Liver (tissue), 9 donors: ENCODE data around the gene ING5. TPM values are rescaled to one million over a fixed set of nuclear protein-coding genes. Genes with fewer than 3 reads are reported as not detected.

Experiments used
- DNase-seq: peaks from one replicate; pipeline ENCODE4 v3.0.0-alpha.2; 2017; ENCODE audit warnings: low spot score
- H3K27ac ChIP-seq, 2 donors: one replicate each; pipeline ENCODE4 v1.7.0; 2013; ENCODE audit warnings: inconsistent platforms in 2 of 2, low read length in 2 of 2, control low read depth in 1 of 2, low read depth in 1 of 2, mild to moderate bottlenecking in 1 of 2
- H3K27me3 ChIP-seq, 4 donors: one replicate each; pipeline versions ENCODE4 v1.6.1 to v1.7.0; 2013; ENCODE audit warnings: low read length in 3 of 4, inconsistent platforms in 1 of 4, mild to moderate bottlenecking in 1 of 4, moderate library complexity in 1 of 4; ENCODE audit not compliant: control insufficient read depth in 4 of 4, insufficient read depth in 4 of 4
- H3K36me3 ChIP-seq, 4 donors: one replicate each; pipeline versions ENCODE4 v1.6.1 to v1.7.0; 2013; ENCODE audit warnings: low read length in 3 of 4, mild to moderate bottlenecking in 3 of 4, low read depth in 1 of 4, moderate library complexity in 1 of 4; ENCODE audit not compliant: control insufficient read depth in 4 of 4, insufficient read depth in 3 of 4
- H3K4me1 ChIP-seq, 4 donors: one replicate each; pipeline versions ENCODE4 v1.6.1 to v1.7.0; 2013; ENCODE audit warnings: low read length in 3 of 4, mild to moderate bottlenecking in 3 of 4, moderate library complexity in 1 of 4; ENCODE audit not compliant: control insufficient read depth in 4 of 4, insufficient read depth in 4 of 4
- H3K4me3 ChIP-seq, 3 donors: one replicate each; pipeline versions ENCODE4 v1.6.1 to v1.7.0; 2013; ENCODE audit warnings: low read length in 3 of 3, control low read depth in 1 of 3, low read depth in 1 of 3, mild to moderate bottlenecking in 1 of 3
- H3K9ac ChIP-seq, 2 donors: one replicate each; pipeline ENCODE4 v1.7.0; 2013; ENCODE audit warnings: low read length in 2 of 2, mild to moderate bottlenecking in 2 of 2, moderate library complexity in 2 of 2, control low read depth in 1 of 2, low read depth in 1 of 2
- H3K9me3 ChIP-seq, 4 donors: one replicate each; pipeline versions ENCODE4 v1.6.1 to v1.7.0; 2013; ENCODE audit warnings: low read length in 3 of 4; ENCODE audit not compliant: control insufficient read depth in 4 of 4
- EGR1 ChIP-seq, 2 donors: IDR thresholded peaks; 2 replicates each; pipeline ENCODE4 v1.6.1; 2016 to 2018; ENCODE audit warnings: antibody characterized with exemption in 2 of 2, low read depth in 2 of 2
- FOXA1 ChIP-seq: IDR thresholded peaks from 2 replicates; pipeline ENCODE4 v1.6.1; 2016; ENCODE audit warnings: antibody characterized with exemption
- FOXA2 ChIP-seq: IDR thresholded peaks from 2 replicates; pipeline ENCODE4 v1.6.1; 2016; ENCODE audit warnings: antibody characterized with exemption
- GABPA ChIP-seq, 2 donors: IDR thresholded peaks in 1 of 2; conservative IDR thresholded peaks in 1 of 2; 2 replicates each; pipeline ENCODE4 v1.6.1; 2016; ENCODE audit warnings: antibody characterized with exemption in 2 of 2, mild to moderate bottlenecking in 1 of 2, moderate library complexity in 1 of 2
- HNF4A ChIP-seq, 2 donors: conservative IDR thresholded peaks; 2 replicates each; pipeline ENCODE4 v1.6.1; 2016; ENCODE audit warnings: antibody characterized with exemption in 2 of 2, mild to moderate bottlenecking in 2 of 2
- HNF4G ChIP-seq: IDR thresholded peaks from 2 replicates; pipeline ENCODE4 v1.6.1; 2016; ENCODE audit warnings: antibody characterized with exemption
- JUND ChIP-seq, 2 donors: IDR thresholded peaks; 2 replicates each; pipeline ENCODE4 v1.6.1; 2016; ENCODE audit warnings: antibody characterized with exemption in 2 of 2
- NR2F2 ChIP-seq: IDR thresholded peaks from 2 replicates; pipeline ENCODE4 v1.6.1; 2016; ENCODE audit warnings: antibody characterized with exemption
- RAD21 ChIP-seq, 2 donors: IDR thresholded peaks; 2 replicates each; pipeline ENCODE4 v1.6.1; 2016; ENCODE audit warnings: antibody characterized with exemption in 2 of 2, mild to moderate bottlenecking in 2 of 2
- RXRA ChIP-seq, 2 donors: IDR thresholded peaks; 2 replicates each; pipeline ENCODE4 v1.6.1; 2017 to 2018; ENCODE audit warnings: antibody characterized with exemption in 2 of 2, mild to moderate bottlenecking in 1 of 2
- SP1 ChIP-seq: IDR thresholded peaks from 2 replicates; pipeline ENCODE4 v1.6.1; 2018; ENCODE audit warnings: antibody characterized with exemption, mild to moderate bottlenecking
- TAF1 ChIP-seq: conservative IDR thresholded peaks from 2 replicates; pipeline ENCODE4 v1.6.1; 2016; ENCODE audit warnings: antibody characterized with exemption, mild to moderate bottlenecking
- YY1 ChIP-seq: IDR thresholded peaks from 2 replicates; pipeline ENCODE4 v1.6.1; 2016; ENCODE audit warnings: antibody characterized with exemption, mild to moderate bottlenecking
- WGBS: extraction: QIAGEN DNeasy Blood & Tissue Kit; methylation state at CpG from one replicate; pipeline ENCODE4 v1.1.7; 2013; 5-methylcytosine and 5-hydroxymethylcytosine counted together
- polyA plus RNA-seq, 2 donors: library from polyadenylated mRNA; stranded (reverse) in 1 of 2; unstranded in 1 of 2; fragments of 200-250 nt in 1 of 2; fragments of >200 nt in 1 of 2; fragmentation: Nextera tagmentation in 1 of 2; extraction: Ambion mirVana in 1 of 2; gene quantifications; one replicate each; pipeline versions ENCODE4 v1.2.1 to v1.2.3, GENCODE V29; 2013 to 2015
- total RNA-seq, 2 donors: library from RNA; depleted of rRNA; stranded (reverse); fragments of >200 nt; gene quantifications; one replicate each; pipeline ENCODE4 v1.2.3, GENCODE V29; 2014
- TF ChIP-seq, protein P1 (sequence below): fragments of 150-350 bp; IDR thresholded peaks from 2 replicates; pipeline ENCODE4 v1.5.1; 2017; ENCODE audit warnings: improper control_type of control experiment, low read depth, low read length; ENCODE audit not compliant: missing input control
- TF ChIP-seq, protein P2 (sequence below): IDR thresholded peaks from 2 replicates; pipeline ENCODE4 v1.6.1; 2016; ENCODE audit warnings: antibody characterized with exemption
- TF ChIP-seq, protein P3 (sequence below): IDR thresholded peaks from 2 replicates; pipeline ENCODE4 v1.6.1; 2016; ENCODE audit warnings: antibody characterized with exemption
- TF ChIP-seq, protein P4 (sequence below): IDR thresholded peaks from 2 replicates; pipeline ENCODE4 v1.6.1; 2016; ENCODE audit warnings: antibody characterized with exemption, mild to moderate bottlenecking
- TF ChIP-seq, protein P5 (sequence below): IDR thresholded peaks from 2 replicates; pipeline ENCODE4 v1.6.1; 2016; ENCODE audit warnings: antibody characterized with exemption
- donor health status: healthy.
- donor health status: healthy.
- donor health status: healthy.
- donor health status: healthy.
- donor health status: healthy.

The ING5 gene
- total and polyA plus RNA-seq, 4 donors: 7.2 to 24.2 (median 13.9) TPM

DNA sequence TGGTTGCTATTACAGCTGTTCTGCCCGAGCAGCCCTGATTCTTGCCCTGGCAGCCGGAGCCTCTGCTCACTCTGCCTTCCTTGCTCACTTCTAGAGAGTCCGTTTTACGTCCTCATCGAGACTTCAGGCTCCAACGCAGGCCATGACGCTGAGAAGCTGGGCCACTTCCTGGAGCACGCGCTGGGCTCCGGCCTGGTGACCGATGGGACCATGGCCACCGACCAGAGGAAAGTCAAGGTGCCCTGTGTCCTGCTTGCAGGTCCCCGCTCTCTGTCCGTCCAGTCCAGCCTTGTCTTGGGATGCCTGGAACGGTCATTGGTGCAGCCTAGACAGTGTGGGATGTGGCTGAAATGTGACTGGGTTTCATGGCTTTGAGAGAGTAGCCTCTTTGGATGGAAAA is 49.3 kb downstream of the ING5 start:
- TF ChIP-seq, protein P1, sequence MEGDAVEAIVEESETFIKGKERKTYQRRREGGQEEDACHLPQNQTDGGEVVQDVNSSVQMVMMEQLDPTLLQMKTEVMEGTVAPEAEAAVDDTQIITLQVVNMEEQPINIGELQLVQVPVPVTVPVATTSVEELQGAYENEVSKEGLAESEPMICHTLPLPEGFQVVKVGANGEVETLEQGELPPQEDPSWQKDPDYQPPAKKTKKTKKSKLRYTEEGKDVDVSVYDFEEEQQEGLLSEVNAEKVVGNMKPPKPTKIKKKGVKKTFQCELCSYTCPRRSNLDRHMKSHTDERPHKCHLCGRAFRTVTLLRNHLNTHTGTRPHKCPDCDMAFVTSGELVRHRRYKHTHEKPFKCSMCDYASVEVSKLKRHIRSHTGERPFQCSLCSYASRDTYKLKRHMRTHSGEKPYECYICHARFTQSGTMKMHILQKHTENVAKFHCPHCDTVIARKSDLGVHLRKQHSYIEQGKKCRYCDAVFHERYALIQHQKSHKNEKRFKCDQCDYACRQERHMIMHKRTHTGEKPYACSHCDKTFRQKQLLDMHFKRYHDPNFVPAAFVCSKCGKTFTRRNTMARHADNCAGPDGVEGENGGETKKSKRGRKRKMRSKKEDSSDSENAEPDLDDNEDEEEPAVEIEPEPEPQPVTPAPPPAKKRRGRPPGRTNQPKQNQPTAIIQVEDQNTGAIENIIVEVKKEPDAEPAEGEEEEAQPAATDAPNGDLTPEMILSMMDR: peak; percentile 1
- TF ChIP-seq RAD21 (IDR thresholded peaks at IDR 0.05) (no peak), YY1 (no peak)
- DNase-seq: no peak
- Histone ChIP-seq H3K9me3 (no peaks in the 10 kb centered on the region), H3K36me3 (peaks cover 2 to 50% (median 8%) of the 10 kb centered on the region in 4 donors), H3K4me3 (no peak overlapping the region), H3K27ac (no peak overlapping the region), H3K9ac (no peak overlapping the region), H3K4me1 (no peaks in the 10 kb centered on the region), H3K27me3 (no peaks in the 10 kb centered on the region)
- 91% methylated on average over 15 of the region's 15 CpGs for WGBS

DNA sequence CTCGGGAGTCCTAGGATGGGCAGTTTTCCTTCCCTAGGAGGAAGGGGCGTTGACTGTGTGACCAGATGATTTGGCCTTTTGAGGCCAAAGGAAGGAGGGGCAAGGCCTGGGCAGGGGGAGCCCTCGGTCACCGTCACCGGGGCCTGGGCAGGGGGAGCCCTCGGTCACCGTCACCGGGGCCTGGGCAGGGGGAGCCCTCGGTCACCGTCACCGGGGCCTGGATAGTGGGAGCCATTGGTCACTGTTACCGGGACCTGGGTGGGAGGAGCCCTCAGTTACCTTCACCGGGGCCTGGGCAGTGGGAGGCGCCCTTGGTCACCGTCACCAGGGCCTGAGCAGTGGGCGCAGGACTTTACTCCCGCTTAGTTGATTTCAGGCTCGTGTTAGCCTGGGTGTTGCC is 49.9 kb downstream of the ING5 start:
- peaks cover 3 to 52% (median 11%) of the 10 kb centered on the region in 4 donors for H3K36me3 ChIP-seq

More for the DNA sequence above, 49.9 kb downstream of the ING5 start:
- Histone ChIP-seq H3K9me3 (no peaks in the 10 kb centered on the region), H3K9ac (no peak overlapping the region), H3K27me3 (no peaks in the 10 kb centered on the region), H3K4me3 (no peak overlapping the region), H3K4me1 (no peaks in the 10 kb centered on the region), H3K27ac (no peak overlapping the region)
- WGBS: 96% methylated on average over 18 of the region's 18 CpGs
- no peak for DNase-seq
- TF ChIP-seq, protein P2, sequence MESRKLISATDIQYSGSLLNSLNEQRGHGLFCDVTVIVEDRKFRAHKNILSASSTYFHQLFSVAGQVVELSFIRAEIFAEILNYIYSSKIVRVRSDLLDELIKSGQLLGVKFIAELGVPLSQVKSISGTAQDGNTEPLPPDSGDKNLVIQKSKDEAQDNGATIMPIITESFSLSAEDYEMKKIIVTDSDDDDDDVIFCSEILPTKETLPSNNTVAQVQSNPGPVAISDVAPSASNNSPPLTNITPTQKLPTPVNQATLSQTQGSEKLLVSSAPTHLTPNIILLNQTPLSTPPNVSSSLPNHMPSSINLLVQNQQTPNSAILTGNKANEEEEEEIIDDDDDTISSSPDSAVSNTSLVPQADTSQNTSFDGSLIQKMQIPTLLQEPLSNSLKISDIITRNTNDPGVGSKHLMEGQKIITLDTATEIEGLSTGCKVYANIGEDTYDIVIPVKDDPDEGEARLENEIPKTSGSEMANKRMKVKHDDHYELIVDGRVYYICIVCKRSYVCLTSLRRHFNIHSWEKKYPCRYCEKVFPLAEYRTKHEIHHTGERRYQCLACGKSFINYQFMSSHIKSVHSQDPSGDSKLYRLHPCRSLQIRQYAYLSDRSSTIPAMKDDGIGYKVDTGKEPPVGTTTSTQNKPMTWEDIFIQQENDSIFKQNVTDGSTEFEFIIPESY: no peak
- TF ChIP-seq FOXA1 (no peak), SP1 (no peak), RXRA (IDR thresholded peaks at IDR 0.05) (no peak), NR2F2 (no peak), RAD21 (IDR thresholded peaks at IDR 0.05) (no peak), HNF4G (no peak), TAF1 (no peak), FOXA2 (no peak), JUND (IDR thresholded peaks at IDR 0.05) (no peak), EGR1 (IDR thresholded peaks at IDR 0.05; ENCODE audit: low read depth in 2 of 2) (no peak), YY1 (no peak), GABPA (IDR thresholded peaks at IDR 0.05 in 1 of 2, conservative IDR thresholded peaks at IDR 0.05 in 1 of 2) (no peak), HNF4A (conservative IDR thresholded peaks at IDR 0.05) (no peak)
- TF ChIP-seq, protein P3, sequence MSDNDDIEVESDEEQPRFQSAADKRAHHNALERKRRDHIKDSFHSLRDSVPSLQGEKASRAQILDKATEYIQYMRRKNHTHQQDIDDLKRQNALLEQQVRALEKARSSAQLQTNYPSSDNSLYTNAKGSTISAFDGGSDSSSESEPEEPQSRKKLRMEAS: no peak
- TF ChIP-seq, protein P4, sequence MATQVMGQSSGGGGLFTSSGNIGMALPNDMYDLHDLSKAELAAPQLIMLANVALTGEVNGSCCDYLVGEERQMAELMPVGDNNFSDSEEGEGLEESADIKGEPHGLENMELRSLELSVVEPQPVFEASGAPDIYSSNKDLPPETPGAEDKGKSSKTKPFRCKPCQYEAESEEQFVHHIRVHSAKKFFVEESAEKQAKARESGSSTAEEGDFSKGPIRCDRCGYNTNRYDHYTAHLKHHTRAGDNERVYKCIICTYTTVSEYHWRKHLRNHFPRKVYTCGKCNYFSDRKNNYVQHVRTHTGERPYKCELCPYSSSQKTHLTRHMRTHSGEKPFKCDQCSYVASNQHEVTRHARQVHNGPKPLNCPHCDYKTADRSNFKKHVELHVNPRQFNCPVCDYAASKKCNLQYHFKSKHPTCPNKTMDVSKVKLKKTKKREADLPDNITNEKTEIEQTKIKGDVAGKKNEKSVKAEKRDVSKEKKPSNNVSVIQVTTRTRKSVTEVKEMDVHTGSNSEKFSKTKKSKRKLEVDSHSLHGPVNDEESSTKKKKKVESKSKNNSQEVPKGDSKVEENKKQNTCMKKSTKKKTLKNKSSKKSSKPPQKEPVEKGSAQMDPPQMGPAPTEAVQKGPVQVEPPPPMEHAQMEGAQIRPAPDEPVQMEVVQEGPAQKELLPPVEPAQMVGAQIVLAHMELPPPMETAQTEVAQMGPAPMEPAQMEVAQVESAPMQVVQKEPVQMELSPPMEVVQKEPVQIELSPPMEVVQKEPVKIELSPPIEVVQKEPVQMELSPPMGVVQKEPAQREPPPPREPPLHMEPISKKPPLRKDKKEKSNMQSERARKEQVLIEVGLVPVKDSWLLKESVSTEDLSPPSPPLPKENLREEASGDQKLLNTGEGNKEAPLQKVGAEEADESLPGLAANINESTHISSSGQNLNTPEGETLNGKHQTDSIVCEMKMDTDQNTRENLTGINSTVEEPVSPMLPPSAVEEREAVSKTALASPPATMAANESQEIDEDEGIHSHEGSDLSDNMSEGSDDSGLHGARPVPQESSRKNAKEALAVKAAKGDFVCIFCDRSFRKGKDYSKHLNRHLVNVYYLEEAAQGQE: no peak
- TF ChIP-seq, protein P5, sequence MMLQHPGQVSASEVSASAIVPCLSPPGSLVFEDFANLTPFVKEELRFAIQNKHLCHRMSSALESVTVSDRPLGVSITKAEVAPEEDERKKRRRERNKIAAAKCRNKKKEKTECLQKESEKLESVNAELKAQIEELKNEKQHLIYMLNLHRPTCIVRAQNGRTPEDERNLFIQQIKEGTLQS: no peak
- TF ChIP-seq, protein P1: no peak
